Measurements from ENCODE around the gene NOTCH4. TPM values are rescaled to one million over a fixed set of nuclear protein-coding genes. Genes with fewer than 3 reads are reported as not detected.

The NOTCH4 gene
- total RNA-seq, 2 experiments from 2014 or later = 1.2 to 1.3 TPM

DNA sequence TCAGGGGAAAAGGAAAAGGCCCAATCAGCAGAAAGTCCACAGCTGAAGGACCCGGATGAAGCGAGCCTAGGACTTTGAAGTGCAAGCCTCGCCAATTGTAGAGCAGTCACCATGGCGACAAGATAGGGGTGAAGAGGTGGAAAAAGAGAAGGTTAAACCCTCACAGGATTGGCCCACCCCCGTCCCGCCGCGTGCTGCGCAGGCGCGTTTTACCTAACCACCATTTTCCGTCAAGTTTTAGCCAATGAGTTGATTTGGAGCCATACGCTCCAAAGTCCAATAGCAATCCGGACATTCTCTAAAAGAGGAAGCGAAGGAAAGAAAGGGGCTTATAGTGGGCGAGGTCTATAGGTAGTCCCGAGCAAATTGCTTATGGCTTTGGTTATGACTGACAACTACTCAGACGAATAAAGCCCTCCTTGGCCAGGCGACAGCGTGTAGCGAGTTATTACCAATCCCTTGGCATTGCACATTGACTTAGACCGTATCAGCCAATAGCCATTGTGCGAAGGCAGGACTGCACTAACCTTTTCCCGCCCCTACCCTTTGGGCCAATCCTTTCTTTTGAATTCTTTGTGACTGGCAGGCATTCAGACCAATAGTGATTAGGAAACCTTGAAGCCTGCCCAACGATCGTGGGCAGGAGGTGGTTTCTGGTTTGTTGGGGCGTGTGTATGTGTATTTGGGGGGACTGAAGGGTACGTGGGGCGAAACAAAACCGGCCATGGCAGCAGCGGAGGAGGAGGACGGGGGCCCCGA lies 45.9 kb downstream of the NOTCH4 start, which contains the start of gene RNF5:
TSS of gene RNF5 (plus strand) at position 618 of the 759 bp plus-strand sequence. CDS start at position 725, 107 bp downstream.
- H3K4me3 Mint-ChIP-seq = peak within 1 kb of the TSS; percentile 94
- TF ChIP-seq, protein P1, sequence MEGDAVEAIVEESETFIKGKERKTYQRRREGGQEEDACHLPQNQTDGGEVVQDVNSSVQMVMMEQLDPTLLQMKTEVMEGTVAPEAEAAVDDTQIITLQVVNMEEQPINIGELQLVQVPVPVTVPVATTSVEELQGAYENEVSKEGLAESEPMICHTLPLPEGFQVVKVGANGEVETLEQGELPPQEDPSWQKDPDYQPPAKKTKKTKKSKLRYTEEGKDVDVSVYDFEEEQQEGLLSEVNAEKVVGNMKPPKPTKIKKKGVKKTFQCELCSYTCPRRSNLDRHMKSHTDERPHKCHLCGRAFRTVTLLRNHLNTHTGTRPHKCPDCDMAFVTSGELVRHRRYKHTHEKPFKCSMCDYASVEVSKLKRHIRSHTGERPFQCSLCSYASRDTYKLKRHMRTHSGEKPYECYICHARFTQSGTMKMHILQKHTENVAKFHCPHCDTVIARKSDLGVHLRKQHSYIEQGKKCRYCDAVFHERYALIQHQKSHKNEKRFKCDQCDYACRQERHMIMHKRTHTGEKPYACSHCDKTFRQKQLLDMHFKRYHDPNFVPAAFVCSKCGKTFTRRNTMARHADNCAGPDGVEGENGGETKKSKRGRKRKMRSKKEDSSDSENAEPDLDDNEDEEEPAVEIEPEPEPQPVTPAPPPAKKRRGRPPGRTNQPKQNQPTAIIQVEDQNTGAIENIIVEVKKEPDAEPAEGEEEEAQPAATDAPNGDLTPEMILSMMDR (IDR thresholded peaks at IDR 0.05) = no peak
- H3K27ac Mint-ChIP-seq = peak within 1 kb of the TSS; percentile 96
- no peaks in the 10 kb centered on the region for H3K9me3 Mint-ChIP-seq
- peaks cover 31% of the 10 kb centered on the region for H3K36me3 Mint-ChIP-seq (ENCODE audit: low read depth)
- intact Hi-C loops (cut with micrococcal nuclease) = loop anchor here (2.0 kb wide), 1 partner anchor 17 kb away; no protein-coding TSS in a partner anchor
- no peaks in the 10 kb centered on the region for H3K27me3 Mint-ChIP-seq
- ATAC-seq (peak; percentile 88), DNase-seq (peak; percentile 98)
- ChIA-PET CTCF (interaction anchor here (0.8 kb wide), 1 partner anchor 18 kb away, joined by 3 read pairs; no protein-coding TSS in a partner anchor), POLR2A (interaction anchor here (1.0 to 6.5 kb wide), 5 partner anchors 10 to 668 kb away, joined by 3 to 72 read pairs (median 5); partner anchors contain the start of genes ATF6B, GPSM3 and PBX2)
- peaks cover 66% of the 10 kb centered on the region for H3K4me1 Mint-ChIP-seq (ENCODE audit: low read depth)

DNA sequence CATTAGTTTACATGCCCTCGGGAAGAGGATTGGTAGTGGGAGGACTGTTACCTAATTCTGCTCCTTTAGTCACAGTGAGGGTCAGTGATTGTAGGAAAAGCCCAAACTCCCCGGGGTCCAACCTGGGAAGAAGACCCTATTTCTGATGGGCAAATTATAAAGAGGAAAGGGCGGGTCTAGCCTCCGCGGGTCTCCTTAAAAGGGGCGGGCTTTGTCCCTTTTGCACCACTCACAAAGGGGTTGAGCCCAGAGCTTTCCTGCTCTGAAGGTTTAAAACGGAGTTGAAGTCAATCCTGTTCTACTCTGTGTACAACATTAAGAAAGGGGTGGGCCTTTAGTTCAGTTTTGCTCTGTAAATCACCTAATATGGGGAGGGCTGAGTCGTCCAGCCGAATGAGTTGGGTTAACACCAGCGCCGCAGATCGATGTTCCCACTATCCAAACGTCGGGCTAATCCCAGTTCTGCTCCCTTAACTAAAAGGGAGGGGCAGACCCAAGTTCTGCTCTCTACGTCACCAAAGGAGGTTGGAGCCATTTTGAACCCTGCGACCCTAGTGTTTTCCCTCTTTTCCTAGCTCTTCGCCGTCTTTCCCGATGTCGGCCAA lies 46.6 kb downstream of the NOTCH4 start:
- intact Hi-C loops (cut with micrococcal nuclease) = no loop called here
- Mint-ChIP-seq H3K4me1 (ENCODE audit: low read depth) (peaks cover 66% of the 10 kb centered on the region), H3K27me3 (no peaks in the 10 kb centered on the region), H3K27ac (peak overlapping the region; percentile 96), H3K9me3 (no peaks in the 10 kb centered on the region), H3K4me3 (peak overlapping the region; percentile 94), H3K36me3 (ENCODE audit: low read depth) (peaks cover 27% of the 10 kb centered on the region)
- DNase-seq = peak; percentile 57
- ChIA-PET POLR2A (interaction anchor here (1.0 to 6.5 kb wide), 5 partner anchors 10 to 669 kb away, joined by 3 to 72 read pairs (median 4); partner anchors contain the start of genes GPSM3 and PBX2), CTCF (interaction anchor here (0.8 to 1.0 kb wide), 2 partner anchors 18 to 23 kb away, joined by 3 read pairs; no protein-coding TSS in a partner anchor)
- ATAC-seq = no peak
- TF ChIP-seq, protein P1 (IDR thresholded peaks at IDR 0.05) = no peak

DNA sequence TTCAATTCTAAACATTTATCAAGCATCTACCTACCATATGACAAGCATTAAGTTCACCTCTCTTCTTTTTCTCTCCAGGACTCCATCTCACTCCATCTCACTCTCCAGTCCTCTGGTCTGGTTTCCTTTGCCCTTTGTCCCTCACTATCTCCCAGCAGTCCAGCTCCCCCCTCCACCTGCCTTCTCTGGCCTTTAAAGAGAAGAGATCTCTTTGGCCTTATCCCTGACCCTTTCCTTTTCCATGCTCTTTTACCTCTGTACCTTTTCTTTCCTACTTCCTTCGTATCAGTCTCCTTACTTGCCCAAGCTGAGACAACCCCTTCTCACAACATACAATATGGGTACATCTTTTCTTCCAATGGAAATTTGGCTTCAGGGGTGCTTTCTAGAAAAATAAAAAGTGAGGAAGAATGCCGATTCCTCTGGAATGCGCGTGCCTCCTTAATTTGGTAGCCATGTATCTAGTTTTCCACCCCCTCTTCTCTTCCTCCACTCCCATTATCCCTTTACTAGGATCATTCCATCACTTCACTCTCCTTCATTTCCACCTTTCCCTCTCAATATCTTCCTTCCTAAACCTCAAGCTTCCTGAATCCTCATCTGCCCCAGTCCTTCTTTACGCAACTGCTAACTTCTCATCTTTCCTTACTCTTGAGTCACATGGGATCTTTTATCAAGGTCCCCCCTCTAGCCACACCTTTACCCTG lies 47.2 kb downstream of the NOTCH4 start:
- Mint-ChIP-seq H3K27ac (peak overlapping the region; percentile 96), H3K4me3 (peak overlapping the region; percentile 94), H3K27me3 (no peaks in the 10 kb centered on the region), H3K9me3 (no peaks in the 10 kb centered on the region), H3K36me3 (ENCODE audit: low read depth) (peaks cover 23% of the 10 kb centered on the region), H3K4me1 (ENCODE audit: low read depth) (peaks cover 63% of the 10 kb centered on the region)
- ATAC-seq = no peak
- POLR2A ChIA-PET = interaction anchor here (1.0 to 6.5 kb wide), 4 partner anchors 9 to 85 kb away, joined by 3 to 72 read pairs (median 8); partner anchors contain the start of genes GPSM3 and PBX2
- CTCF ChIA-PET = interaction anchor here (0.8 to 1.0 kb wide), 4 partner anchors 19 to 58 kb away, joined by 3 read pairs; no protein-coding TSS in a partner anchor
- DNase-seq = no peak
- intact Hi-C loops (cut with micrococcal nuclease) = no loop called here
- TF ChIP-seq, protein P1 (IDR thresholded peaks at IDR 0.05) = no peak

DNA sequence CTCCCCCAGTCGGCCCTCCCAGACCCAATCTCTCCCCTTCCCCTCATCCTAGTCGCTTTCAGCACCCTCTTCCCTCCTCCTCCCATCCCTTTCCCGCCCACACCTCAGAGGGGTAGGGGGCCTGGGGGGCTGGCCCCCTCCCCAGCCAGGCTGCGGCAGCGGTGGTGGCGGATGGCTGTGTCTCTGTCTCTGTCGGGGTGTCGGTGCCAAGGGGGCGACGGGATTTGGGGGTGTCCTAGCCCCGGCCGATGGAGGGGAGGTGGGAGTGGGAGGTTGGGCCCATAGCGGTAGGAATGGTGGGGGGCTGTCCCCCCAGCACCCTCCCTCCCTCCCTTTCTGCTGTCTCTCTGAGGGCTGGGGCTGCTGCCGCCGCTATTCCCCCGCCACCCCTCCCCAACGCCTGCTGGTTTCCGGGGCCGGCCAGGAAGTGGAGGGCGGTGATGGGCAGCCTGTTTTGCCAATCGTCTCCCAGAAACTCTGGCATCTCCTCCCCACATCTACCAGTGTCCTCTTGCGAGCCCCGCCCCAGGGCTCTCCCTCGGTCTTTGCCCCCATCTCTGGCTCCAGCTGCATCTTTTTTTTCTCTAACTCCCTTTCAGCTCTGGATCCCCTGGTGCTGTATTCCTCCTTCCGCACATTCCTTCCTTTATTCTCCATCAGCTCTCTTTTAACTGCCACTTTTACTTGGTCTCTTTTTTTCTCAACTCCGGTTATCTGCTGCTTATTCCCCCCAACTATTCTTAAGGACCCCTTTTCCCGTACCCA lies 48.0 kb downstream of the NOTCH4 start, which contains the start of gene AGPAT1:
TSS of gene AGPAT1 (minus strand) at position 374 of the 765 bp plus-strand sequence. CDS start 4,588 bp downstream, outside the sequence.
- peaks cover 61% of the 10 kb centered on the region for H3K4me1 Mint-ChIP-seq (ENCODE audit: low read depth)
- intact Hi-C loops (cut with micrococcal nuclease) = no loop called here
- peak; percentile 98 for DNase-seq
- H3K9me3 Mint-ChIP-seq = no peaks in the 10 kb centered on the region
- TF ChIP-seq, protein P1 (IDR thresholded peaks at IDR 0.05) = no peak
- H3K36me3 Mint-ChIP-seq (ENCODE audit: low read depth) = peaks cover 20% of the 10 kb centered on the region
- peak within 1 kb of the TSS; percentile 94 for H3K4me3 Mint-ChIP-seq
- POLR2A ChIA-PET = interaction anchor here (1.2 to 6.5 kb wide), 3 partner anchors 14 to 84 kb away, joined by 4 to 72 read pairs (median 13); partner anchors contain the start of genes GPSM3 and PBX2
- no peaks in the 10 kb centered on the region for H3K27me3 Mint-ChIP-seq
- CTCF ChIA-PET = interaction anchor here (0.8 to 1.0 kb wide), 3 partner anchors 20 to 57 kb away, joined by 3 read pairs; no protein-coding TSS in a partner anchor
- H3K27ac Mint-ChIP-seq = peak within 1 kb of the TSS; percentile 96
- ATAC-seq = peak; percentile 57
